ENCODE data around the gene MAPKAP1. TPM values are rescaled to one million over a fixed set of nuclear protein-coding genes. Genes with fewer than 3 reads are reported as not detected.

Gene MAPKAP1
- total and polyA plus RNA-seq, 9 of the 15 experiments (the other 6 are each of a cell fraction or from before 2014, with no cell fraction given), result 2.6 to 82.1 (median 61.1) TPM

DNA sequence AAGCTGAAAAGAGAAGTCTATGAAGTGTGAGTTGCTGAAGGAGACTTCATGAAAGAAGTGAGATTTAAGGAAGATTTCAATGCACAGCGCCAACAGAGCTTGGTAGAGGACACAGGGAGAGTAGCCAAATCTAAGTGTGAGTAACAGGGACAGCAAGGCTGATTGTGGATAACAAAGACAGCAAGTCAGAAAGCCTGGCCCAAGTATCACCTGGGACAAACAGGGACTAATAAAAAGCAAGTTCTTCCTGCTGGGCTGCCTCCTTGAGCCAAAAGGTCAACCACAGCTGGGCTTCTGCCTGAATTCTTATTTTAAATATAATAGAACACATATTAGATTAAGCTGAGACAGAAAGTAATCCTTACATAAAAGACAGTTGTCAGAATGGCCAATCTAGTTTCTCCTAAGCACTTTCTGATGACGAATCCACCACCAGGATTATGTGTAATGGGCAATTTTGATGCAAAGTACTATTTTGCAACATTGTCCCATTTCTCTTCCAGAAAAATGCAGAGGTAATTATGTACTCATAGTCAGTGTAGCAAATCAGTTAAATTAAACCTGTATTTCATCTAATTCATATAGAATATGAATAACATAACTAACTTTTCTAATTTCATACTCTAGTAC, 73.8 kb downstream of the MAPKAP1 start:
- BruUV-seq (replicated peaks), result no TSS peak
- POLR2A ChIA-PET, result no interaction called here
- TF ChIP-seq, protein P1, sequence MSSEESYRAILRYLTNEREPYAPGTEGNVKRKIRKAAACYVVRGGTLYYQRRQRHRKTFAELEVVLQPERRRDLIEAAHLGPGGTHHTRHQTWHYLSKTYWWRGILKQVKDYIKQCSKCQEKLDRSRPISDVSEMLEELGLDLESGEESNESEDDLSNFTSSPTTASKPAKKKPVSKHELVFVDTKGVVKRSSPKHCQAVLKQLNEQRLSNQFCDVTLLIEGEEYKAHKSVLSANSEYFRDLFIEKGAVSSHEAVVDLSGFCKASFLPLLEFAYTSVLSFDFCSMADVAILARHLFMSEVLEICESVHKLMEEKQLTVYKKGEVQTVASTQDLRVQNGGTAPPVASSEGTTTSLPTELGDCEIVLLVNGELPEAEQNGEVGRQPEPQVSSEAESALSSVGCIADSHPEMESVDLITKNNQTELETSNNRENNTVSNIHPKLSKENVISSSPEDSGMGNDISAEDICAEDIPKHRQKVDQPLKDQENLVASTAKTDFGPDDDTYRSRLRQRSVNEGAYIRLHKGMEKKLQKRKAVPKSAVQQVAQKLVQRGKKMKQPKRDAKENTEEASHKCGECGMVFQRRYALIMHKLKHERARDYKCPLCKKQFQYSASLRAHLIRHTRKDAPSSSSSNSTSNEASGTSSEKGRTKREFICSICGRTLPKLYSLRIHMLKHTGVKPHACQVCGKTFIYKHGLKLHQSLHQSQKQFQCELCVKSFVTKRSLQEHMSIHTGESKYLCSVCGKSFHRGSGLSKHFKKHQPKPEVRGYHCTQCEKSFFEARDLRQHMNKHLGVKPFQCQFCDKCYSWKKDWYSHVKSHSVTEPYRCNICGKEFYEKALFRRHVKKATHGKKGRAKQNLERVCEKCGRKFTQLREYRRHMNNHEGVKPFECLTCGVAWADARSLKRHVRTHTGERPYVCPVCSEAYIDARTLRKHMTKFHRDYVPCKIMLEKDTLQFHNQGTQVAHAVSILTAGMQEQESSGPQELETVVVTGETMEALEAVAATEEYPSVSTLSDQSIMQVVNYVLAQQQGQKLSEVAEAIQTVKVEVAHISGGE (CRISPR knock-in tag; IDR thresholded peaks at IDR 0.05), result no peak
- TF ChIP-seq, protein P2, sequence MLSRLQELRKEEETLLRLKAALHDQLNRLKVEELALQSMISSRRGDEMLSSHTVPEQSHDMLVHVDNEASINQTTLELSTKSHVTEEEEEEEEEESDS (CRISPR knock-in tag; IDR thresholded peaks at IDR 0.05), result no peak
- TF ChIP-seq, protein P3, sequence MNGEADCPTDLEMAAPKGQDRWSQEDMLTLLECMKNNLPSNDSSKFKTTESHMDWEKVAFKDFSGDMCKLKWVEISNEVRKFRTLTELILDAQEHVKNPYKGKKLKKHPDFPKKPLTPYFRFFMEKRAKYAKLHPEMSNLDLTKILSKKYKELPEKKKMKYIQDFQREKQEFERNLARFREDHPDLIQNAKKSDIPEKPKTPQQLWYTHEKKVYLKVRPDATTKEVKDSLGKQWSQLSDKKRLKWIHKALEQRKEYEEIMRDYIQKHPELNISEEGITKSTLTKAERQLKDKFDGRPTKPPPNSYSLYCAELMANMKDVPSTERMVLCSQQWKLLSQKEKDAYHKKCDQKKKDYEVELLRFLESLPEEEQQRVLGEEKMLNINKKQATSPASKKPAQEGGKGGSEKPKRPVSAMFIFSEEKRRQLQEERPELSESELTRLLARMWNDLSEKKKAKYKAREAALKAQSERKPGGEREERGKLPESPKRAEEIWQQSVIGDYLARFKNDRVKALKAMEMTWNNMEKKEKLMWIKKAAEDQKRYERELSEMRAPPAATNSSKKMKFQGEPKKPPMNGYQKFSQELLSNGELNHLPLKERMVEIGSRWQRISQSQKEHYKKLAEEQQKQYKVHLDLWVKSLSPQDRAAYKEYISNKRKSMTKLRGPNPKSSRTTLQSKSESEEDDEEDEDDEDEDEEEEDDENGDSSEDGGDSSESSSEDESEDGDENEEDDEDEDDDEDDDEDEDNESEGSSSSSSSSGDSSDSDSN (IDR thresholded peaks at IDR 0.05; ENCODE audit: borderline replicate concordance in 1 of 2, low read depth in 2 of 2, low read length in 2 of 2), result no peak
- TF ChIP-seq HSF4 (CRISPR knock-in tag; IDR thresholded peaks at IDR 0.05; ENCODE audit: borderline replicate concordance) (no peak), MAFG (tag; conservative IDR thresholded peaks at IDR 0.05) (no peak), ZNF785 (CRISPR knock-in tag; IDR thresholded peaks at IDR 0.05) (no peak), ZBTB8A (IDR thresholded peaks at IDR 0.05; ENCODE audit: partially characterized antibody) (no peak), SETDB1 (IDR thresholded peaks at IDR 0.05; ENCODE audit: low read length) (no peak), DPF2 (IDR thresholded peaks at IDR 0.05) (no peak), NONO (IDR thresholded peaks at IDR 0.05; ENCODE audit: low read depth in 2 of 2, low read length in 1 of 2) (no peak), OTX1 (CRISPR knock-in tag; IDR thresholded peaks at IDR 0.05) (no peak)
- CTCF ChIA-PET (ENCODE audit: low intra/inter-chr PET ratio), result no interaction called here
- intact Hi-C loops (cut with micrococcal nuclease), result loop anchor here (5.0 kb wide), 1 partner anchor 74 kb away; the partner anchor contains the start of gene MAPKAP1
- Histone ChIP-seq H3K4me2 (ENCODE audit: insufficient read depth, low read length) (no peak overlapping the region), H3K27ac (ENCODE audit: extremely low read depth, low read depth, low read length) (no peak overlapping the region), H3K27me3 (ENCODE audit: control insufficient read depth in 2 of 2, insufficient read depth in 2 of 2, low read length in 2 of 2) (no peaks in the 10 kb centered on the region), H3K9ac (ENCODE audit: insufficient read depth in 1 of 2, low read depth in 2 of 2, low read length in 2 of 2) (no peak overlapping the region), H3K79me2 (ENCODE audit: control insufficient read depth, insufficient read depth, low read length) (peaks cover 12% of the 10 kb centered on the region; the same call in 2 of the 3 replicates), H3K36me3 (ENCODE audit: control insufficient read depth, insufficient read depth, low read length) (no peaks in the 10 kb centered on the region), H3K9me1 (ENCODE audit: control insufficient read depth, insufficient read depth, low read length) (no peaks in the 10 kb centered on the region), H3K4me1 (replicated peaks in 1 of 2; ENCODE audit: control insufficient read depth in 2 of 2, insufficient read depth in 2 of 2, low read length in 2 of 2) (peaks cover 9% of the 10 kb centered on the region in 2 experiments), H3K4me3 (no peak overlapping the region), H3K9me3 (replicated peaks; ENCODE audit: control insufficient read depth, insufficient read depth, low read depth, low read length) (no peaks in the 10 kb centered on the region), H4K20me1 (replicated peaks; ENCODE audit: control insufficient read depth, insufficient read depth, low read length) (peaks cover 14% of the 10 kb centered on the region), H2AFZ (ENCODE audit: low read depth, low read length) (no peak overlapping the region)
- in situ Hi-C loops (cut with MboI), result loop anchor here (10.0 kb wide), 1 partner anchor 198 kb away; no protein-coding TSS in a partner anchor
- ATAC-seq, result no peak; the same call in 2 of the 3 replicates
- FAIRE-seq, result no peak
- 38% methylated on average over 2 of the region's 2 CpGs for WGBS (ENCODE audit: insufficient coverage, low coverage, missing lambda C conversion rate)
- DNase-seq (ENCODE audit: extremely low read depth in 1 of 4, low spot score in 3 of 4), result no peak

All from K562 (cell line).